ENCODE measurements around the gene ITGB1. TPM values are rescaled to one million over a fixed set of nuclear protein-coding genes. Genes with fewer than 3 reads are reported as not detected.

The ITGB1 gene
- total and polyA plus RNA-seq, 3 experiments from 2014 or later, result 75.5 to 342 (median 82.1) TPM

DNA sequence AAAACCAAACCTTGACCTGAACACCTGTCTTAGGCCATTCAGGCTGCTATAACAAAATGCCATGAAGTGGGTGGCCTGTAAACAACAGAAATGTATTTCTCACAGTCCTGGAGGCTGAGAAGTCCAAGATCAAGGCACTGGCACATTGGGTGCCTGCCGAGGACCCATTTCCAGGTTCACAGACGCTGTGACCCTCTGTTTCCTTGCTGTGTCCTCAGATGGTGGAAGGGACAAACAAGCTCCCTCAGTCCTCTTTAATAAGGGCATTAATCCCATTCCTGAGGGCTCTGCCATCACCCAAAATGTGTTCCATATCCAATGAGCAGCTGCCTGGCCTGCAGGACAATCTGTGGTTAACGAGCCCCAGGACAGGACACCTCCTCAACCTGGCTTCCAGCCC, 67.6 kb downstream of the ITGB1 start:
- DNase-seq, result no peak
- no peaks in the 10 kb centered on the region for H3K4me1 ChIP-seq (ENCODE audit: insufficient read depth, low read length)
- Mint-ChIP-seq H3K36me3 (peaks cover 4 to 6% (median 5%) of the 10 kb centered on the region in 3 donors), H3K4me1 (peaks cover 13 to 19% (median 17%) of the 10 kb centered on the region in 3 donors), H3K9me3 (no peaks in the 10 kb centered on the region), H3K4me3 (no peak overlapping the region), H3K27ac (no peak overlapping the region), H3K27me3 (no peaks in the 10 kb centered on the region)
- H3K36me3 ChIP-seq (ENCODE audit: insufficient read depth, low read length), result no peaks in the 10 kb centered on the region
- no peaks in the 10 kb centered on the region for H3K27me3 ChIP-seq (ENCODE audit: insufficient read depth, low read length, poor library complexity, severe bottlenecking)
- ChIA-PET POLR2A (no interaction called here), CTCF (no interaction called here)
- no peak overlapping the region for H3K27ac ChIP-seq (ENCODE audit: low read depth, low read length)
- no peak overlapping the region for H3K4me3 ChIP-seq (ENCODE audit: low read length)
- no peaks in the 10 kb centered on the region for H3K9me3 ChIP-seq (ENCODE audit: low read length)

DNA sequence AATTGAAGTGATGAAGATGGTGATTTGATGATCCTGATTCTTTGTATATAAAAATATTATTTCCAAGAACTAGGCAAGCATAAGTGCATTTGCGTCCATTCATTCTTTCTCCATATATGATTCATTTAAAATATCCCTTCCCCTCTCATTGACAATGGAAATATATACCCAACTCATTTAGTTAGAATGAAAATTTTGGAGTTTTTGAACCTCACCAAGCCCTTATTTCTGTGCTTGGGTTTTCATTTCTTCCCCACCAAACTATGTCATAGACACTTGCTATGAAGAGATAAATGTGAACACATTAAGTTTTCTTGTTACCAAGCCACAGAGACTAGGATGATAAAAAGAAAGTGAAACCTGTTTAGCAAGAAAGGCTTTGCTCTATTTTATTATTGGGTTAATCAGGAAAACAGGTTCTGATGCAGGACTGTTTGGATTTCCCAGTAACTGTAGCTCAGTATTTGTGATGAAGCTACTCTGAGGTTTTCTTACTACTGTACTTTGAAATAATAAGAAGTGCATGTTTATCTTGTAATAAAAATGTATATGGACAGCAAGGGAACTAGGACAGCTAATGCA, 68.3 kb downstream of the ITGB1 start:
- DNase-seq, result no peak
- peaks cover 0 to 4% (median 2%) of the 10 kb centered on the region in 3 donors for H3K36me3 Mint-ChIP-seq
- Histone ChIP-seq H3K36me3 (ENCODE audit: insufficient read depth, low read length) (no peaks in the 10 kb centered on the region), H3K4me3 (ENCODE audit: low read length) (no peak overlapping the region), H3K9me3 (ENCODE audit: low read length) (no peaks in the 10 kb centered on the region), H3K4me1 (ENCODE audit: insufficient read depth, low read length) (no peaks in the 10 kb centered on the region), H3K27me3 (ENCODE audit: insufficient read depth, low read length, poor library complexity, severe bottlenecking) (no peaks in the 10 kb centered on the region), H3K27ac (ENCODE audit: low read depth, low read length) (no peak overlapping the region)
- H3K27me3 Mint-ChIP-seq, result no peaks in the 10 kb centered on the region
- peaks cover 13 to 19% (median 17%) of the 10 kb centered on the region in 3 donors for H3K4me1 Mint-ChIP-seq
- CTCF ChIA-PET, result no interaction called here
- H3K9me3 Mint-ChIP-seq, result no peaks in the 10 kb centered on the region
- H3K4me3 Mint-ChIP-seq, result peak overlapping the region in 4 of 7 donors; percentile 14 to 49 (median 40)
- POLR2A ChIA-PET, result no interaction called here
- H3K27ac Mint-ChIP-seq, result peak overlapping the region in 2 of 8 donors; percentile 40 to 78

DNA sequence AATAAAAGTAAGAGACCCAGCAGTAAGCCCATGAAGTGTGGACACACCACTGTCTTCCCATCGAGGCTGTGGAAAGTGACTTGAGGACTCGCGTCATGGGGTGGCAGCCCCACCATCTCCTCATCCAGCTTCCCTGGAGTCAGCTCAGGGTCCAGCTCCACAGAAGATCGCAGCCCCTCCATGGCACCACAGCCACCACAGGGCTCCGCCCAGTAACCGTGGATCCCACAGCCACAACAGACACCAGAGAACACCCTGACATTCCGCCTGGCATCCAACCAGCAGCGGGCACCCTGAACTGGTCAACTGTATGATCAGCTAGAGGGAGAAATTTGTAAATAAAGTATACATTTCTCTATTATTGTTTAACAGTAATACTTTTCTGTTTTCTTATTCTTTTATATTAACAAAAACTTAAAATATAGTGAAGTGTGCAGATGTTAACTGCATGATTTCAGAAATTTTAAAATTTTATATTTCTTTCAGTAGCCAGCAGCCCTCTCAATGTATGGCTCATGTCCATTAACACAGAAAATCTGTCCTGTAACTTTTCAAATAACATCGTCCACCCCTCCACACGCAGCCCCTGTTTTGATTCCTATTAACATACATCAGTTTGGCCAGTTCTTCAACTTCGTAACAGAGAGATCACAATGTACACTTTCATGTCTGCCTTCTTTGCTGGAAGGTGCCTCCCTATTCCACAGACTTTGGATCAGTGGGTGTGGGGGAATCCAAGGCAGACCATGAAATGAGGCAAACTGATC, 69.7 kb downstream of the ITGB1 start:
- Mint-ChIP-seq H3K36me3 (peaks cover 0 to 4% (median 2%) of the 10 kb centered on the region in 3 donors), H3K4me1 (peaks cover 13 to 19% (median 17%) of the 10 kb centered on the region in 3 donors), H3K27me3 (no peaks in the 10 kb centered on the region), H3K4me3 (no peak overlapping the region), H3K9me3 (no peaks in the 10 kb centered on the region), H3K27ac (peak overlapping the region in 2 of 8 donors; percentile 31 to 84)
- Histone ChIP-seq H3K27ac (ENCODE audit: low read depth, low read length) (no peak overlapping the region), H3K36me3 (ENCODE audit: insufficient read depth, low read length) (no peaks in the 10 kb centered on the region), H3K4me1 (ENCODE audit: insufficient read depth, low read length) (no peaks in the 10 kb centered on the region), H3K9me3 (ENCODE audit: low read length) (no peaks in the 10 kb centered on the region), H3K27me3 (ENCODE audit: insufficient read depth, low read length, poor library complexity, severe bottlenecking) (no peaks in the 10 kb centered on the region), H3K4me3 (ENCODE audit: low read length) (no peak overlapping the region)
- ChIA-PET CTCF (no interaction called here), POLR2A (no interaction called here)
- DNase-seq, result no peak

DNA sequence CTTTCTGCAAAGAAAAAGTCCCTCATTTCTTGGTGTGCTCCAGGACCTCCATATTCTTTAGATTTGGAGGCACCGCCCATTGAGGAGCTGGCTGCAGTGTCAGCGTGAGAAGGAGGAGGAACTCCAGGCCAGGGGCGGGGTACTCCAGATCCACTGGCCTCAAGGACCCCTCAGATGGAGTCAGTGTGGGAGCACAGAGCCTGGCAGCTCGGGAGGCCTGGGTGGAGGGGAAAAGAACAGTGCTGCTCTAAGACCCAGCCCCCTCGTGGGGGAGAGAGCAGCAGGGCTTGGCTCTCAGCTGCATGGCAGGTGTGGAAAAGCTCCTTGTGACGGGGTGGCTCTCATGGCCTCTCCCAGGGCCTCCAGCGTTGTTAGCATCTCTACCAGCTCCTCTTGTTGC, 70.5 kb downstream of the ITGB1 start:
- no peaks in the 10 kb centered on the region for H3K27me3 ChIP-seq (ENCODE audit: insufficient read depth, low read length, poor library complexity, severe bottlenecking)
- POLR2A ChIA-PET, result no interaction called here

DNA sequence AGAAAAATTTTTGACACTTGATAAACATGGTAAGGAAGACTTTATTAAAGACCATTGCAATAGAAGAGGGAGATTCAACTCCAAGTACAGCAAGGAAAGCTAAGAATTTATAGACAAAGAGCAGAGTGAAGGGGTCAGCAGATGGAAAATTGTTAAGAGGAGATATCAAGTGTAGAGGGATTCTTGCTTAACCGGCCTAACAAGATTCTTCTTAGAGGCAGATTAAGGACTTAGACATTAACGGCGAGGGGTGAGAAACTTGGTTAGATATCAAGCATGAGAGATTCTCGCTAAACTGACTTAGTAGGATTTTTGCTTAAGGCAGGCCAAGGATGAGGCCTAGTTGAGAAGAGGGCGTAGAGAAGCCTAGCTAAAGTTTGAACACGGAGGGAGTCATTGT, 76.0 kb downstream of the ITGB1 start:
- Mint-ChIP-seq H3K27me3 (no peaks in the 10 kb centered on the region), H3K9me3 (no peaks in the 10 kb centered on the region), H3K36me3 (peaks cover 0 to 4% (median 0%) of the 10 kb centered on the region in 3 donors), H3K4me3 (no peak overlapping the region), H3K4me1 (no peaks in the 10 kb centered on the region), H3K27ac (no peak overlapping the region)
- POLR2A ChIA-PET, result no interaction called here
- Histone ChIP-seq H3K4me1 (ENCODE audit: insufficient read depth, low read length) (no peaks in the 10 kb centered on the region), H3K36me3 (ENCODE audit: insufficient read depth, low read length) (no peaks in the 10 kb centered on the region), H3K4me3 (ENCODE audit: low read length) (no peak overlapping the region), H3K9me3 (ENCODE audit: low read length) (no peaks in the 10 kb centered on the region), H3K27me3 (ENCODE audit: insufficient read depth, low read length, poor library complexity, severe bottlenecking) (no peaks in the 10 kb centered on the region), H3K27ac (ENCODE audit: low read depth, low read length) (no peak overlapping the region)
- no peak for DNase-seq
- CTCF ChIA-PET, result no interaction called here

More for the DNA sequence above, 70.5 kb downstream of the ITGB1 start:
- Histone ChIP-seq H3K4me3 (ENCODE audit: low read length) (no peak overlapping the region), H3K27ac (ENCODE audit: low read depth, low read length) (no peak overlapping the region), H3K9me3 (ENCODE audit: low read length) (no peaks in the 10 kb centered on the region), H3K4me1 (ENCODE audit: insufficient read depth, low read length) (no peaks in the 10 kb centered on the region), H3K36me3 (ENCODE audit: insufficient read depth, low read length) (no peaks in the 10 kb centered on the region)
- no peak for DNase-seq
- no peaks in the 10 kb centered on the region for H3K27me3 Mint-ChIP-seq
- peaks cover 0 to 4% (median 2%) of the 10 kb centered on the region in 3 donors for H3K36me3 Mint-ChIP-seq
- H3K27ac Mint-ChIP-seq, result no peak overlapping the region
- H3K4me3 Mint-ChIP-seq, result no peak overlapping the region
- peaks cover 13 to 19% (median 17%) of the 10 kb centered on the region in 3 donors for H3K4me1 Mint-ChIP-seq
- CTCF ChIA-PET, result no interaction called here
- no peaks in the 10 kb centered on the region for H3K9me3 Mint-ChIP-seq

DNA sequence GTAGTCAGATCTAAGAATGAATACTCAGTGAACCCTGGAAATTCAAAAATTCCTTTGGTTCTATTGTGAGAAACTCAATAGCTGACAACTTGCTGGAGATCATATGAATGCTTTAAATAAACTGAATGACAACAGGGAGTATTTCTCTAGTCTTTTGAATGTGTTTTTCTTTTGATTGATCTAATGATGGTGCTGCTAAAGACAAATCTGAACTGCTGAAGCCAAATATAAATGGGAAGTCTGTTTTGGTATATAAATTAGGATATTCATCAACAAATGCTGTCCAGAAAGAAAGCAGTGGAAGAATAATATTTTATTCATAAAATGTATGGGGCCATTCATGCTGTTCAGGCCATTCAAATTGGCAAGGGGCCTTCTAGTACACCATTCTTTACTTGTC, 79.4 kb downstream of the ITGB1 start:
- no peaks in the 10 kb centered on the region for H3K4me1 ChIP-seq (ENCODE audit: insufficient read depth, low read length)

DNA sequence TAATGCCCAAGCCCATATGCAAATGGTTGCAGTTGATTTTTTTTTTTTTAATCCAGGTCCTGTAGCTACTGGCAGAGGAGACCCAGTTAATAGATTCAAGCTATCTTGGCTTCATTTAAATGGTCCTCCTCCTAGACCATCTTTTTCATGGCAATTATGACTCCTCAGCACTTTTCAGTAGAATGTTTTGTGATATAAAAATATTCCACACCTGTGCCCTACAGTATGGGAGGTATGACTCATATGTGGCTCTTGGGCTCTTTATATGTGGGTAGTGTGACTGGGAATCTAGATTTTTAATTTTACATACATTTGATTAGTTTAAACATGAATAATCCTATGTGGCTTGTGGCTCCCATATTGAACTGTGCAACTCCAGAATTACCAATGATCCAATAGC, 80.1 kb downstream of the ITGB1 start:
- no peak for DNase-seq
- Histone ChIP-seq H3K9me3 (ENCODE audit: low read length) (no peaks in the 10 kb centered on the region), H3K27ac (ENCODE audit: low read depth, low read length) (no peak overlapping the region), H3K36me3 (ENCODE audit: insufficient read depth, low read length) (no peaks in the 10 kb centered on the region), H3K27me3 (ENCODE audit: insufficient read depth, low read length, poor library complexity, severe bottlenecking) (no peaks in the 10 kb centered on the region), H3K4me3 (ENCODE audit: low read length) (no peak overlapping the region), H3K4me1 (ENCODE audit: insufficient read depth, low read length) (no peaks in the 10 kb centered on the region)
- H3K36me3 Mint-ChIP-seq, result peaks cover 0 to 8% (median 5%) of the 10 kb centered on the region in 3 donors
- H3K27me3 Mint-ChIP-seq, result no peaks in the 10 kb centered on the region
- ChIA-PET CTCF (no interaction called here), POLR2A (interaction anchor here (0.5 to 0.6 kb wide), 2 partner anchors 29 to 93 kb away, joined by 3 to 5 read pairs; no protein-coding TSS in a partner anchor)
- H3K27ac Mint-ChIP-seq, result no peak overlapping the region
- H3K4me3 Mint-ChIP-seq, result no peak overlapping the region
- H3K4me1 Mint-ChIP-seq, result no peaks in the 10 kb centered on the region
- H3K9me3 Mint-ChIP-seq, result peaks cover 0 to 2% (median 0%) of the 10 kb centered on the region in 5 donors

More for the DNA sequence above, 79.4 kb downstream of the ITGB1 start:
- Mint-ChIP-seq H3K4me1 (no peaks in the 10 kb centered on the region), H3K4me3 (no peak overlapping the region), H3K27me3 (no peaks in the 10 kb centered on the region), H3K9me3 (no peaks in the 10 kb centered on the region), H3K27ac (no peak overlapping the region), H3K36me3 (peaks cover 0 to under 1% (median 0%) of the 10 kb centered on the region in 3 donors)
- Histone ChIP-seq H3K27ac (ENCODE audit: low read depth, low read length) (no peak overlapping the region), H3K4me3 (ENCODE audit: low read length) (no peak overlapping the region), H3K36me3 (ENCODE audit: insufficient read depth, low read length) (no peaks in the 10 kb centered on the region), H3K27me3 (ENCODE audit: insufficient read depth, low read length, poor library complexity, severe bottlenecking) (no peaks in the 10 kb centered on the region), H3K9me3 (ENCODE audit: low read length) (no peaks in the 10 kb centered on the region)
- POLR2A ChIA-PET, result no interaction called here
- no peak for DNase-seq
- CTCF ChIA-PET, result no interaction called here

DNA sequence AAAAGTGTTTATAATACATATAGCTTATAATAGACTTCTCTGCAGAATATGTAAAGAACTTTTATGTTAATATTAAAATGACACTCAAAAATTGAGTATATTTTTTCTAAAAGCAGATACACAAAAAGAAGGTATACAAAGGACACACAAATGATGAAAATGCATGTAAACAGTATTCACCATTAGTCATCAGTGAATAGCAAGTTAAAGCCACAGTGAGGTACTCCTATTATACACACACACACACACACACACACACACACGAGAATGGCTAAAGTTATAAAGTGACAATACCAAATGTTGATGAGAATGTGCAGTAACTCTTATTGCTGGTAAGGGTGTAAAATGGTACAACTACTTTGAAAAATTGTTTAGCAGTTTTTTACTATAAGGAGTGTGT, 92.9 kb downstream of the ITGB1 start:
- H3K27me3 ChIP-seq (ENCODE audit: insufficient read depth, low read length, poor library complexity, severe bottlenecking), result no peaks in the 10 kb centered on the region
- no peak overlapping the region for H3K4me3 ChIP-seq (ENCODE audit: low read length)
- no peaks in the 10 kb centered on the region for H3K4me1 Mint-ChIP-seq
- H3K4me3 Mint-ChIP-seq, result no peak overlapping the region
- no peaks in the 10 kb centered on the region for H3K27me3 Mint-ChIP-seq
- H3K27ac Mint-ChIP-seq, result no peak overlapping the region
- no peaks in the 10 kb centered on the region for H3K36me3 ChIP-seq (ENCODE audit: insufficient read depth, low read length)
- H3K9me3 ChIP-seq (ENCODE audit: low read length), result no peaks in the 10 kb centered on the region
- peaks cover 0 to 10% (median 4%) of the 10 kb centered on the region in 5 donors for H3K9me3 Mint-ChIP-seq
- ChIA-PET CTCF (no interaction called here), POLR2A (no interaction called here)
- H3K27ac ChIP-seq (ENCODE audit: low read depth, low read length), result no peak overlapping the region
- no peaks in the 10 kb centered on the region for H3K4me1 ChIP-seq (ENCODE audit: insufficient read depth, low read length)
- H3K36me3 Mint-ChIP-seq, result peaks cover 0 to 6% (median 1%) of the 10 kb centered on the region in 3 donors
- no peak for DNase-seq
